Diencephalon (tissue), 1 donor: ENCODE data around the gene CDK2AP2. TPM values are rescaled to one million over a fixed set of nuclear protein-coding genes. Genes with fewer than 3 reads are reported as not detected.

Source experiments
- small RNA-seq: library from RNA; depleted of rRNA; stranded (forward); fragments of <200 nt; gene quantifications from one replicate; pipeline ENCODE3, GENCODE V24; 2014
- total RNA-seq: library from RNA; depleted of rRNA; stranded (reverse); fragments of >200 nt; gene quantifications from one replicate; pipeline ENCODE4 v1.2.3, GENCODE V29; 2014

Gene CDK2AP2
- 9.5 TPM for total RNA-seq

DNA sequence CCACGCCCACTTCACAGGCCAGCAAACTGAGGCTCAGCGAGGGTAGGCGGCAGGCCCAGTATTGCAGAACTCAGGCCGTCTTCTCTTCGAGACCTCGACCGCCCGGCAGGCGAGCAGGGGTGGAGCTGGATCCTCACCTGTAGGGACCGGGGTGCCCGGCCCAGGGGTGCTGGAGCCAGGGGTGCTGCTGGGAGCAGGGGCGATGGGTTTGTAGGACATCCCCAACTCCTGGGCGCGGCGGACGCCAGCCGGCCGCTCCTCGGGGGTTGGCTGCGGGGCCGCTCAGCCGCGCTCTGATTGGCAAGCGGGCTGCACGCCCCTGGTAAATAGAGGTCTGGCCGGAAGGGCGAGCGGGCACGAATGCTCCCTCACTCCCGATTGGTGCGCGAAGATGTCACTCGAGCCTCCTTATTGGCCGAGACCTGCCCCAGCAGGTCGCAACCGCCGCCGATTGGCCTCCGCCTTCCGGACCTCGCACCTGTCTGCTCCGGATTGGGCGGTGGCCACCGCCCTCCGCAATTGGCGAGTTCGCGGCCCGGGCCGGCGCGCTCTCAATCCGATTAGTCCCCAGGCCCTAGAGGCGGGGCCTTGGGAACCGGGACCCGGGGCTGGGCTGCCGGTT is at the start of gene CDK2AP2:
Gene CDK2AP2 (minus strand): TSS at position 299 of the 622 bp plus-strand sequence. CDS start 80 bp downstream, at position 219.

DNA sequence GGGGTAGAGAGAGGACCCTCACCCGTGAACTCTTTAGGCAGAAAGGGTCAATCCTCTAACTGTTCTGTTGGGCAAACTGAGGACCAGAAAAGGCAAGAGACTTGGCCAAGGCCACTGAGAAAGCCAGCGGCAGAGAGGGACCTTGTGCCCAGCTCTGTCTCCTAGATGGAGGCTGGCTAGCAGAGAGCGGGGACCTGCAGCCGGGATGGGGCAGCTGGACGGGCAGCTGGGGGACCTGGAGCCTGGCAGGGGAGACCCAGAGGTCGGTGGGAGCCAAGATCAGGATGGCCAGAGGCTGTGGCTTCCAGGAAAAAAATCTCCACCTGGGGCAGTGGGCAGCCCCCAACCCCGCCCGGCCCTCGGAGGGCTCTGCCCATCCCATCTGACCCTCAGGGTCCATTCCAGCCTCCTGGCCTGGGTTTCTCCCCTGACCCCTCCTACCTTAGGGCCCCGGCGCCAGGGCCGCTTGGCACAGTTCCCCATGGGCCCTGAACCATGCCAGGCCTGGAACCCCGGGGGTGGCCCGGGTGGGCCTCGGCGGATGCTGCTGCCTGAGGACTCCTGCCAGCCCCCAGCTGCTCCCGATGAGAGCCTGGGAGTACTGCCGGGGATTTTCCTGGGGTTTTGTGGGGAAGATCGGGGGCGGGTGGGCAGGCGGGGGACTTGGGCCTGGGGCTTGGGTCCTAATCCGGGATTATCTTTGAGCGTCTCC is 15.0 kb upstream of the CDK2AP2 start, which contains the start of gene CABP2:
Gene CABP2 (minus strand): TSS at position 603 of the 712 bp plus-strand sequence. CDS start 120 bp downstream, at position 483.

GRCh38 chr11:67504950-67505581 is 2.9 kb downstream of the CDK2AP2 start, which contains the start of gene PITPNM1:
Gene PITPNM1 (minus strand): TSS chr11:67505363. CDS start chr11:67504180, 1,183 bp downstream.

GRCh38 chr11:67482827-67483798 is 24.8 kb downstream of the CDK2AP2 start, which contains the start of gene AIP:
Gene AIP (plus strand): TSS chr11:67483026. CDS start chr11:67483159, 133 bp downstream.

GRCh38 chr11:67468759-67469507 is 39.0 kb downstream of the CDK2AP2 start, which contains the start of gene TMEM134:
Gene TMEM134 (minus strand): TSS chr11:67469251. CDS start chr11:67469192, 59 bp downstream.

Small RNA genes lying within 50 kb of the gene (small RNA-seq; reads per million reads assigned to genes)
- not detected for gene MIR6752

Other genes with a start within 250 kb of the CDK2AP2 start
- gene GRK2, start 241.7 kb downstream of the CDK2AP2 start, total RNA-seq: 53.3 TPM
- gene ANKRD13D, start 218.9 kb downstream of the CDK2AP2 start, total RNA-seq: 57.7 TPM
- gene SSH3, start 204.6 kb downstream of the CDK2AP2 start, total RNA-seq: 4.6 TPM
- 4.2 TPM for gene POLD4, start 154.6 kb downstream of the CDK2AP2 start, total RNA-seq
- gene CLCF1, start 134.6 kb downstream of the CDK2AP2 start, total RNA-seq: not detected
- gene RAD9A, start 116.2 kb downstream of the CDK2AP2 start, total RNA-seq: 15.5 TPM
- gene PPP1CA, start 106.3 kb downstream of the CDK2AP2 start, total RNA-seq: 65.0 TPM
- gene TBC1D10C, start 104.1 kb downstream of the CDK2AP2 start, total RNA-seq: 0.46 TPM
- 0.23 TPM for gene CARNS1, start 92.5 kb downstream of the CDK2AP2 start, total RNA-seq
- 12.9 TPM for gene RPS6KB2, start 79.7 kb downstream of the CDK2AP2 start, total RNA-seq
- gene PTPRCAP, start 70.5 kb downstream of the CDK2AP2 start, total RNA-seq: not detected
- gene CORO1B, start 64.7 kb downstream of the CDK2AP2 start, total RNA-seq: 28.8 TPM
- gene GPR152, start 55.4 kb downstream of the CDK2AP2 start, total RNA-seq: not detected
- 0.23 TPM for gene CABP4, start 52.8 kb downstream of the CDK2AP2 start, total RNA-seq
- 9.5 TPM for gene TMEM134, start 38.9 kb downstream of the CDK2AP2 start, total RNA-seq
- gene AIP, start 25.1 kb downstream of the CDK2AP2 start, total RNA-seq: 53.7 TPM
- gene PITPNM1, start 2.8 kb downstream of the CDK2AP2 start, total RNA-seq: 81.7 TPM
- gene CABP2, start 15.3 kb upstream of the CDK2AP2 start, total RNA-seq: not detected
- gene GSTP1, start 75.7 kb upstream of the CDK2AP2 start, total RNA-seq: 215 TPM
- gene NDUFV1, start 98.8 kb upstream of the CDK2AP2 start, total RNA-seq: 188 TPM
- gene NUDT8, start 121.8 kb upstream of the CDK2AP2 start, total RNA-seq: 1.4 TPM
- gene TBX10, start 131.6 kb upstream of the CDK2AP2 start, total RNA-seq: not detected
- gene ACY3, start 142.6 kb upstream of the CDK2AP2 start, total RNA-seq: 1.4 TPM
- not detected for gene ALDH3B2, start 166.5 kb upstream of the CDK2AP2 start, total RNA-seq